DOHH2 (cell line): ENCODE results near the gene ZNF276.

Experiments used
- H3F3A ChIP-seq: fragments of 200-600 bp; sonication (generic), shearing (Covaris generic); 2 replicates; pipeline ENCODE4 v1.6.0; 2016; ENCODE audit warnings: antibody characterized with exemption, mild to moderate bottlenecking; ENCODE audit not compliant: control insufficient read depth, insufficient read depth
- H3K27ac ChIP-seq: fragments of 200-600 bp; sonication (generic); 2 replicates; pipeline ENCODE4 v1.5.1; 2014; ENCODE audit warnings: low read depth, mild to moderate bottlenecking, low read length, moderate library complexity
- H3K27me3 ChIP-seq: fragments of 200-600 bp; sonication (generic); 2 replicates; pipeline ENCODE4 v1.6.1; 2014; ENCODE audit warnings: mild to moderate bottlenecking, low read length, mixed read lengths; ENCODE audit not compliant: control insufficient read depth
- H3K36me3 ChIP-seq: fragments of 200-600 bp; sonication (generic); 2 replicates; pipeline ENCODE4 v1.6.1; 2014; ENCODE audit warnings: mild to moderate bottlenecking, low read length, moderate library complexity, mixed read lengths; ENCODE audit not compliant: control insufficient read depth
- H3K4me1 ChIP-seq: fragments of 200-600 bp; sonication (generic); 2 replicates; pipeline ENCODE4 v1.6.1; 2014; ENCODE audit warnings: mild to moderate bottlenecking, low read length, mixed read lengths; ENCODE audit not compliant: control insufficient read depth
- H3K4me2 ChIP-seq: fragments of 200-600 bp; sonication (generic); 2 replicates; pipeline ENCODE4 v1.6.0; 2014; ENCODE audit warnings: mild to moderate bottlenecking, low read length, moderate library complexity
- H3K4me3 ChIP-seq: fragments of 200-600 bp; sonication (generic); 2 replicates; pipeline ENCODE4 v1.5.1; 2014; ENCODE audit warnings: mild to moderate bottlenecking, low read length, mixed read lengths
- H3K79me2 ChIP-seq: fragments of 200-600 bp; sonication (generic); 2 replicates; pipeline ENCODE4 v1.6.1; 2014; ENCODE audit warnings: mild to moderate bottlenecking, low read length, mixed read lengths; ENCODE audit not compliant: control insufficient read depth
- H3K9me2 ChIP-seq: fragments of 200-600 bp; sonication (generic); replicated peaks from 2 replicates; pipeline ENCODE4 v1.6.1; 2014; ENCODE audit warnings: mild to moderate bottlenecking, low read length, mixed read lengths; ENCODE audit not compliant: control insufficient read depth
- H3K9me3 ChIP-seq: fragments of 200-600 bp; sonication (generic); 2 replicates; pipeline ENCODE4 v1.6.1; 2014; ENCODE audit warnings: antibody characterized with exemption, low read length, mixed read lengths; ENCODE audit not compliant: control insufficient read depth, insufficient read depth
- H4K20me1 ChIP-seq: fragments of 200-600 bp; sonication (generic); 2 replicates; pipeline ENCODE4 v1.6.0; 2014; ENCODE audit warnings: low read depth, mild to moderate bottlenecking, antibody characterized with exemption, low read length, moderate library complexity; ENCODE audit not compliant: control insufficient read depth, insufficient read depth
- EZH2phosphoT487 ChIP-seq: fragments of 200-600 bp; sonication (generic); IDR thresholded peaks from 2 replicates; pipeline ENCODE4 v1.6.1; 2017; ENCODE audit warnings: borderline replicate concordance, mild to moderate bottlenecking, antibody characterized with exemption, low read length, moderate library complexity, mixed read lengths
- TF ChIP-seq, protein P1 (sequence below): fragments of 200-600 bp; sonication (generic); IDR thresholded peaks from one replicate; pipeline ENCODE4 v1.5.1; 2014; ENCODE audit warnings: antibody characterized with exemption, mild to moderate bottlenecking, low read depth, low read length; ENCODE audit not compliant: poor library complexity, severe bottlenecking

ZNF276 gene

DNA sequence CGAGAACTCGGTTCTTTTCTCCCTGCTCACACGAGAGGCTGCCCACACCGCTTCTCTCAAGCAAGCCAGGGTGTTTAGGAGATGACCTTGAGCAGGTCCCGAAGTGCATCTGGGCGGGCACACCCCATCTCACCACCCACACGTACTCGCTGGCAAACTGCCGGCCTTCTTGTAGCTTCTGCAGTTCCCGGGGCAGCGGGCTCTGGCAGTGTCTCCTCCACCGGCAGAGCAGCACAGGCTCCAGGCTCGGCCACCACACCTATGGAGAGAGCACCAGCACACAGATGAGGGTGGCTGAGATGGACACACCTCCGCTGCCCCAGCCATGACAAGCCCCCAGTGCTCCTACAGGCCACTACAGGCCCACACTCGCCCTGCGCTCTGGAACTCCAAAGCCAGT lies 23.5 kb downstream of the ZNF276 start:
- no peaks in the 10 kb centered on the region for H4K20me1 ChIP-seq
- H3K79me2 ChIP-seq: no peaks in the 10 kb centered on the region
- H3K27me3 ChIP-seq: no peaks in the 10 kb centered on the region
- no peaks in the 10 kb centered on the region for H3K9me2 ChIP-seq
- H3F3A ChIP-seq: 0 out of 2 replicates have a peak, but pooled peaks cover 4% of the 10 kb centered on the region
- no peak overlapping the region for H3K27ac ChIP-seq
- H3K4me3 ChIP-seq: no peak overlapping the region
- H3K4me1 ChIP-seq: no peaks in the 10 kb centered on the region
- H3K4me2 ChIP-seq: no peak overlapping the region
- TF ChIP-seq EZH2phosphoT487: no peak
- TF ChIP-seq, protein P1, sequence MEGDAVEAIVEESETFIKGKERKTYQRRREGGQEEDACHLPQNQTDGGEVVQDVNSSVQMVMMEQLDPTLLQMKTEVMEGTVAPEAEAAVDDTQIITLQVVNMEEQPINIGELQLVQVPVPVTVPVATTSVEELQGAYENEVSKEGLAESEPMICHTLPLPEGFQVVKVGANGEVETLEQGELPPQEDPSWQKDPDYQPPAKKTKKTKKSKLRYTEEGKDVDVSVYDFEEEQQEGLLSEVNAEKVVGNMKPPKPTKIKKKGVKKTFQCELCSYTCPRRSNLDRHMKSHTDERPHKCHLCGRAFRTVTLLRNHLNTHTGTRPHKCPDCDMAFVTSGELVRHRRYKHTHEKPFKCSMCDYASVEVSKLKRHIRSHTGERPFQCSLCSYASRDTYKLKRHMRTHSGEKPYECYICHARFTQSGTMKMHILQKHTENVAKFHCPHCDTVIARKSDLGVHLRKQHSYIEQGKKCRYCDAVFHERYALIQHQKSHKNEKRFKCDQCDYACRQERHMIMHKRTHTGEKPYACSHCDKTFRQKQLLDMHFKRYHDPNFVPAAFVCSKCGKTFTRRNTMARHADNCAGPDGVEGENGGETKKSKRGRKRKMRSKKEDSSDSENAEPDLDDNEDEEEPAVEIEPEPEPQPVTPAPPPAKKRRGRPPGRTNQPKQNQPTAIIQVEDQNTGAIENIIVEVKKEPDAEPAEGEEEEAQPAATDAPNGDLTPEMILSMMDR: no peak
- peaks cover 92% of the 10 kb centered on the region for H3K36me3 ChIP-seq
- no peaks in the 10 kb centered on the region for H3K9me3 ChIP-seq

DNA sequence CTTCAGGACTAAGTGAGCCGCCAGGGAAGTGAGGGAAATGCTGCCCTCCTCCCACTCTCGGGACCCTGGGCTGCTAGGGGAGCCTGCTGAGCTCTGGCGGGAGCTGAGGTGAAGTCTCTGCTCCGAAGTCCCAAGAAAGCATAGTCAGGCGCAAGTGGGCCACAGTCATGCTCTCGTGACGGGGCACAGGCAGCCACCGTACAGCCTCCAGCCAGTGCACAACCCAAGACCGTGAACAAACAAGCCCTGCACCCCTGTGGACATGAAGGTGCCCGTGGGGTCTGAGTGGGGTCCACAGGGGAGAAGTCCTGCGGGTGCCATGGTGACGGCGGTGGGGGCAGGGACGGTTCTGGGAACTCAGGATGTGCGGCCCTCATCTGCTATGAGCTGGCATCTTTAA lies 24.7 kb downstream of the ZNF276 start:
- Histone ChIP-seq H3K4me2 (no peak overlapping the region), H3K79me2 (peaks cover 3% of the 10 kb centered on the region), H3K9me2 (no peaks in the 10 kb centered on the region), H3K4me1 (no peaks in the 10 kb centered on the region), H3K27ac (no peak overlapping the region), H3K4me3 (no peak overlapping the region), H3K9me3 (no peaks in the 10 kb centered on the region), H3K36me3 (peaks cover 92% of the 10 kb centered on the region), H3F3A (no peaks in the 10 kb centered on the region), H3K27me3 (no peaks in the 10 kb centered on the region), H4K20me1 (no peaks in the 10 kb centered on the region)
- no peak for TF ChIP-seq EZH2phosphoT487
- TF ChIP-seq, protein P1: no peak

DNA sequence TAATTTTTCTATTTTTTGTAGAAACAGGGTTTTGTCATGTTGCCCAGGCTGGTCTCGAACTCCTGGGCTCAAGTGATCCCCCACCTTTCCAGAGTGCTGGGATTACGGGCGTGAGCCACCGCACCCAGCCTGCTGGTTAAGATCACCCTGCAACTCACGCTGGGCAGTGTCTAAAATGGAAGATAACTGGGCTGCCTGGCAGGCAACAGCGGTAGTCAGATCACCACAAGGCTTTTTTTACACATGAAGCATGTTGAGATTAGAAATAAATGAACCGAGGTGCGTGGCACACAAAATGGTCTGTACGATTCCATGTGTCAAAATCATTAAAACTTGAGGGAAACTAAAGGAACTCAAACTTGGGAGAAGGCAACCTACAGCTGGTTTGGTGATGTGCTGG lies 26.7 kb downstream of the ZNF276 start:
- Histone ChIP-seq H3K9me3 (no peaks in the 10 kb centered on the region), H3K36me3 (peaks cover 85% of the 10 kb centered on the region), H3K4me1 (no peaks in the 10 kb centered on the region), H3K79me2 (peaks cover 7% of the 10 kb centered on the region), H3K4me3 (no peak overlapping the region), H3K27ac (no peak overlapping the region), H3K27me3 (no peaks in the 10 kb centered on the region), H3F3A (no peaks in the 10 kb centered on the region), H3K9me2 (no peaks in the 10 kb centered on the region), H3K4me2 (no peak overlapping the region), H4K20me1 (no peaks in the 10 kb centered on the region)
- no peak for TF ChIP-seq EZH2phosphoT487
- TF ChIP-seq, protein P1: no peak

DNA sequence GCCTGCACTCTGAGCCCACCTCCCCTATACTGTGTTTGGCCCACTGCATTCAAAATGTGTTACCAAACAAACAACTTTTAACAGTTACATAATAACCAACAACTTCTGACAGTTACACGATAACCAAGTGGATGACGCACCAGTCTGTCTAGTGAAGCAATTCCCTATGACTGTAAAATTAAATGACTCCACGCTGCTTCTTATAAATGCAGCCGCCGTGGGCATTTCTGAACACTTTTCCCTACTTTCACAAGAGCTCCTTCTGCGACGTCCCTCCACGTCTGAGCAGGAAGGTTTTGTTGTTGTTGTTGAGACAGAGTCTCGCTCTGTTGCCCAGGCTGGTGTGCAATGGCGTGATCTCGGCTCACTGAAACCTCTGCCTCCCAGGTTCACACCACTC lies 27.6 kb downstream of the ZNF276 start:
- Histone ChIP-seq H3K36me3 (peaks cover 84% of the 10 kb centered on the region), H3K4me3 (no peak overlapping the region)

More for the DNA sequence above, 27.6 kb downstream of the ZNF276 start:
- Histone ChIP-seq H3K9me3 (no peaks in the 10 kb centered on the region), H3K27ac (no peak overlapping the region), H3K27me3 (no peaks in the 10 kb centered on the region), H3K79me2 (peaks cover 14% of the 10 kb centered on the region), H3K9me2 (no peaks in the 10 kb centered on the region), H4K20me1 (no peaks in the 10 kb centered on the region), H3F3A (no peaks in the 10 kb centered on the region), H3K4me1 (no peaks in the 10 kb centered on the region), H3K4me2 (no peak overlapping the region)
- TF ChIP-seq, protein P1: no peak
- no peak for TF ChIP-seq EZH2phosphoT487
